ENCODE measurements around the gene CALHM2.

CALHM2 gene

GRCh38 chr10:103415581-103415980 is 36.6 kb downstream of the CALHM2 start:
- DNase-seq = no peak

- DNase-seq = no peak
These were observed 38.6 kb downstream of the CALHM2 start for GRCh38 chr10:103413564-103413963.

GRCh38 chr10:103397191-103397825 is 54.9 kb downstream of the CALHM2 start:
- no peak for DNase-seq

GRCh38 chr10:103396789-103397087 is 55.4 kb downstream of the CALHM2 start:
- DNase-seq = no peak

Data from retina (tissue), 1 donor.